ENCODE results near the gene SIRPB2.

Gene SIRPB2

DNA sequence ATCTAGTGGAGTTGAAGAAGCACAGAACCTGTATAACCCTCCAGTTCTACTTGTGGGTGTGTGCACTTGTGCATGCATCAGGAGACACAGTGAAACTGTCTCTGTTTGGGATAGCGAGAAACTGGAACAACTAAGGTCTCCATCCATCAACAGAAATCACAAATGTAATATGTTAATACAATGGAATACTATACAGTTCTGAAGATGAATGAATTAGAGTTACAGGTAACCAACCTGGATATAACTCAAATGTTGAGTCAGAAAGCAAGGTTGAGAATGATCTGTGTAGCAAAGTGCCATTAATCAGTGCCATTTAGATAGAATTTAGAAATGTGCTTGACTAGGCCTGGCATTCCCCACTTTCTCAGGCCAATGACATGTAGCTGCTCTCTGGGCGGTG, 20.0 kb downstream of the SIRPB2 start:
- no peak for DNase-seq (ENCODE audit: low read depth)

GRCh38 chr20:1469925-1470571, 21.2 kb downstream of the SIRPB2 start:
- peak; percentile 99 for DNase-seq (ENCODE audit: low read depth)

GRCh38 chr20:1469306-1469905, 21.8 kb downstream of the SIRPB2 start:
- no peak for DNase-seq (ENCODE audit: low read depth)

- no peak for DNase-seq (ENCODE audit: low read depth)
Observed at GRCh38 chr20:1468117-1468624, 23.0 kb downstream of the SIRPB2 start.

- DNase-seq (ENCODE audit: low read depth): no peak
Observed at GRCh38 chr20:1467355-1468116, 23.7 kb downstream of the SIRPB2 start.

- DNase-seq (ENCODE audit: low read depth): no peak
Observed at GRCh38 chr20:1467082-1467354, 24.2 kb downstream of the SIRPB2 start.

GRCh38 chr20:1466211-1467081, 24.8 kb downstream of the SIRPB2 start, which contains the start of gene NSFL1C:
NSFL1C (minus strand) TSS chr20:1466849; CDS start chr20:1466824, 25 bp downstream.
- peak; percentile 86 for DNase-seq (ENCODE audit: low read depth)

DNA sequence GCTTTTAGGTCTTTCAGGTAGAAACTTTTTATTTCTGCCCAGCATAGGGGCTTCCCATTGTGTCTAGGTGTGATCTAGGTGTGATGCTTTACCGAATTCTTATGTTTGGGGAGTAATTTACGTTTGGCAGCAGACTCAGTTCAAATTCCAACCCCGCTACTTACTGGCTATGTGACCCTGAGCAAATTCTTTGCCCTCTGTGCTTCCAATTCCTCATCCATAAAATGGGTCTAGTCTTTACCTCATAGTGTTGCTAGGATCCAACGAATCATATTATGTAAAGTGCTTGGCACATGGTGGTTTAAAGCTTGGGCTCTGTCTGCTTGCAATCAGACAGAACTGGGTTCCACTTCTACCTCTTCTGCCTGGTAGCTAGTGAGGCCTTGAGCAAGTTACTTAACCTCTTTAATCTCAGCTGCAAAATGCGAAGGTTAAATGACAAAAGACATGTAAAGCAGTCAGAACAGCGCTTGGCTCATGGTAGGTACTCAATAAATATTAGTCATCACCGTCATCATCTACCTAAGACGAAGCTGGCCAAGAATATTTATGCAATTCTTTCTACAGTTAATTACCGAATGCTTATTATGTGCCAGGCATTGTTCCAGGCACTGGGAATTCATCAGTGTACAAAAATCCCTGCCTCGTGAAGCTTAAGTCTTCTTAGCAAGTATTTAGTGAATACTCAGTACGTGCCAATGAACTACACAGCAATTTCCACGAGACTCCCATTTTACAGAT, 25.6 kb downstream of the SIRPB2 start:
- DNase-seq (ENCODE audit: low read depth): no peak

DNA sequence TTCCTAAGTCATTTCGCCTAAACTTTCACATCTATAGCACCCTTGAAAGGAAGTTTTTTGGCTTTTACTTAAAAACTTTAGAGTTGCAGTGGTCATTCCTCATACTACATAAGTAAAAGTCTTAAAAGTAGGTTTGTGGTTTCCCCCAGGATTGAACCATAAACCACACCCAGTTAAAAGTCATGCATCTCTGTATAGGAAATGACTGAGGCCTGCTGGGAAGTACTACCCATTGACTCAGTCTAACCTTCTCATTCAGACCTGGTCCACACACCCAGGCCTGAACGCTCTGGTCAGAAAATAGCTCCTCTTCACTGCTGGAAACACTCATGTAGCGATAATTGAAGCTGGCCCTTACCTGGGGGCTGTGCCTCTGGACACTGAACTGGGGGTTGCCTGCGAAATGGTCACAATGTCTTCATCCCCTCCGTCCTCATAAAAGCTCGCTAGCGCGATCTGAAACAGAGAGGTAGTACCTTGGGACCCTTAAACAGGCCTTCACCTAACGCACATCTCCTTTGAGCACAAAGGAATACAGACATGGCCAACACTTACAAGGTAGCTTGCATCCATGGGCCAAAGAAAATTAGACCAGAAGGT, 27.1 kb downstream of the SIRPB2 start:
- DNase-seq (ENCODE audit: low read depth): no peak

DNA sequence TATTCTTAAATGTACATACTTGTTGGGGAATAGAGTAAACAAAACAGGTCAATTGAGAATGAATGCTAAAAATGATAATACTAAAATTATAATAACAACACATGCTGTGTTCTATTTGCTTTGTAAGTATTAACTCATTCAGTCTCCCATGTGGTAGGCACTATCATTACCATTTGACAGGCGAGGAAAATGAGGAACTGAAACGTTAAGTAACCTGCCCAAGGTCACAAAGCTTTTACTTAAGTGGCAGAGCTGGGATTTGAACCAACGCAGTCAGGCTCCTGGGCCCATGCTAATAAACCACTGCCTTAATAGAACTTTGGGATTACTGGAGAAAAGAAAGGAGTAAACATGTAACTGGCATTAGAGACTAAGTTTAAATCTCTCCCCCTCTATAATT, 28.4 kb downstream of the SIRPB2 start:
- no peak for DNase-seq (ENCODE audit: low read depth)

DNA sequence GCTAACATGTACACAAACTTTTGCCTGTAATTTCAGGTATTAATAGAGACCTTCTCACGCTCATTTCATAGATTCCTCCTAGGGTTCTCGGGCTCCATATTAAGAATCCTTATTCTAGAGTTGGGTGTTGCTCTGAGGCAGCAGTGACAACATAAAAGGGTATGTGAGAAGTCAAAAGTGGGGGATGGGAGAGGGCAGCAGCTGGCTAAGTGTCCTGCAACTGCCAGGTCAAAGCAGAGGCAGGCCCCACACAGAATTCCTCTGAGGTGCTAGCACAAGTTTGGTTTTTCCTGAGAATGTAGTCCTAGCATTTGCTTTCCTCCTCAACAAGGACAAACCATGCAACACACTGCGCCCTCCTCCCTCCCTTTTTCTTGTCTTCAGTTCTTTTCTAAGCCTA, 29.2 kb downstream of the SIRPB2 start:
- DNase-seq (ENCODE audit: low read depth): no peak

GRCh38 chr20:1460275-1460674, 30.9 kb downstream of the SIRPB2 start:
- DNase-seq (ENCODE audit: low read depth): no peak

DNA sequence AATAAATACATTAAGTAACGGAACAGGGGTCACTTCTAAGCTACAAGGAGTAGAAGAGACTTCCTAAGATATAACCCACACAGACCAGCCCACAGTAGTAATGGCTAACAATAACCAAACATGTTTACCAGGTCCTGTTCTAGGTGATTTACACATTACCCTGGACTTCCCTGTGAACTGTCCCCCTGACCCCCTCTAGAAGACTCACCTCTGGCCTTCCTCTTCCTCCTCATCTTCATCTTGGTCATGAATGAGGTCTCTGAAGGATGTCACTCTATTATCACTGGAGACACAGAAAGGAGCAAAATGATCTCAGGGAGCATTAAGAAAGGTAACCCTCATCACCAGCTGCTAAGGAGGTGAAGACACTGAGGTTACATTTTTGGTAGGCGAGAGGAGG, 33.2 kb downstream of the SIRPB2 start:
- no peak for DNase-seq (ENCODE audit: low read depth)

DNA sequence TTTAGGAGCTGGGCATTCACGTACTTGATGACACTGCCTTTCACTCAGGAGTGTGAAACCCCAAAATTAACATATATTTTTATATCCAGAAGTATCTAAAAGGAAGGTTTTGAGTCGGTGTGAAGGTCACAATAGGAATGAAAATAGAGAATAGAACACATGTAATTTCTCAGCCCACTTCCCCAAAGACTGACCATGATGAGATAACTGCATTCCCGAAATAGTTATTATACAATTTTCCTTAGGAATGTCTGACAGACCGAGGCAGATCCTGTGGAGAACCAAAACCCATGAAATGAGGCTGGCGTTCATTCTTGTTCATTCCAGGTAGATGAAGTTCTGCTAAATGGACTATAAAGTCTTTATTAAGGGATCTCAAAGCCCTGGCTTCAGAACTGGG, 34.9 kb downstream of the SIRPB2 start:
- DNase-seq (ENCODE audit: low read depth): no peak

DNA sequence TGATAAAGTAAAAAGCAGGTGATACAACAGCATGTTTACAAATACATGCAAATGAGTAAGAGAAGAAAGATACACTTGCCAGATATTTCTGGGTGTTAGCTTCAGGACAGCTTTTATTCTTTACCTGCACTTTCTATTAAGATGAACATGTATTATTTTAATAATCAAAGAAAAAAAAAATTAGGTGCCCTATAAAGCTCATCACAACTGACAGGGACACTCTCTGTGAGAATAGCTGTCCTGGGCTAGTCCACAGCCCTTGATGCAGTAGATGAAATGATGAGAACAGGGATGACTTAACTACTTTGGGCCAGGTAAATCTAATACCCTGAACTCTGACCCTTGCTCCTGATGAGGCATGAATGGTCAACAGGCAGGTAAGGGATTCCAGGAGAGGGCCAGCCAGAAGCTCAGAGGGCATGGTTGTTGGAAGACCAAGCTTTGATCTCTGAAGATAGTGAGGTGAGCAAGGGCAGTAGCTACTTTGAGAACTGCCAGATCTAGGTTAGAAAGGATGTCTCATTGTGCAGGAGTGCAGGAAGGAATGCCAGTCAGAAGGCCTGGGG, 40.2 kb downstream of the SIRPB2 start:
- no peak for DNase-seq (ENCODE audit: low read depth)

DNA sequence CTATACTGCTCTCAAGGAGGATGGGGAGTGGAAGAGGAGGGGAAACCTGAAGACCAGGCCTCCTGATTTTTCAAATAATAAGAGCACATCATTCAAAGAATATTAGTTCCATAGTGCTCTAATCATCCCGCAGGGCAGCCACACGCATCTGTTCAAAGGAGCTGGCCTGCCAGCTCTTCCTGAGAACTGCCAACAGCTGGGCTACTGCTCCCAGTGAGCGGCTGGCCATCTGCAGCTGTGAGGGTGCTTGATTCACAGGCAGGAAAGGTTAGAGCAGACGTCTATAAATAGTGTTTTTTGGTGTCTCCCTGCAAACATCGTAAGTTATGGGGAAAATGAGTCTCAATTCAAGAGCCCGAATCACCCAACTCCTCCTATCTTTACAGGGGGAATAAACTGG, 41.9 kb downstream of the SIRPB2 start:
- no peak for DNase-seq (ENCODE audit: low read depth)

DNA sequence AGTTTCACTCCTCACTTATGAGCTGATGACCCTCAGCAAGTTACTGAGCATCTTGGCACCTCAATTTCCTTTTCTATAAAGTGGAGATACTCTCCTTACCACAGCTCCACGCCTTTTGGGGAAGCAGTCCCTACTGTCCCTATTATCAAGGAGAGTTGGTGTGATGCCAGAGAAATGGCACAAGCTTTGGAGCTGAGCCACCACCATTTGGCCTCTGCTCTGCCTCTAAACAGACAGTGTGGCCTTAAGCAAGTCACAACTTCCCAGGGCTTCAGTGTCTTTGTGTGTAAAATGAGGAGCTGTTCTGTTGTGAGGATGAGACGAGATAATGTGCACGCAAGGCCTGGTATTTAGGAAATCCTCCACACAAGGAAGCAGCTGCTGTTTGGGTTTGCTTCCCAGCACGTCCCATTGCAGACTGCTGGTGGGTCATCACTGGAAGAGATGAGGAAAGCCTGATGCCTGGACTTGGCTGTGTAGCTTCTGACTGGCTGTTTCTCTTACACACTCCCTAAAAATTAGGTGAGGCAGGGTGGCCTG, 43.1 kb downstream of the SIRPB2 start:
- no peak for DNase-seq (ENCODE audit: low read depth)

GRCh38 chr20:1446536-1446935, 44.7 kb downstream of the SIRPB2 start:
- no peak for DNase-seq (ENCODE audit: low read depth)

GRCh38 chr20:1443085-1443484, 48.1 kb downstream of the SIRPB2 start:
- DNase-seq (ENCODE audit: low read depth): no peak

DNA sequence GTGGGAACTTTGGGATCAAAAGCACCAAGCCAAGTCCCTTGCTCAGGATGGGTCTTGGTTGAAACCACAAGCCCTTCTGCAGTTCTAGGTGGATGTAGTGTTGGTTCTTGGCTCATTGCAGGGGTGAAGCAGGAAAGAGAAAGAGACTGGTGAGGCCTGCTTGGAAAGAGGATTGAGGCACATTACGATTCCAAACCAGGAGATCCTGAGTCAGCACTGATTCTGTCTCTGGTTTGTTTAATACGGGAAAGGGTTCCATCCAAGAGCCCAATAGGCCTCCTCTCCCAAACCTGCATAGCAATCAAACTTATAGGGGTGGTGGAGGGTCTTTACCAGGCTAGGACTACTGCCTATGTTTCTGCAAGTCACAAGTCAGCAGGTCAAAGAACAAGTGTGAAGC, 48.9 kb downstream of the SIRPB2 start:
- DNase-seq (ENCODE audit: low read depth): no peak

GRCh38 chr20:1441133-1441532, 50.1 kb downstream of the SIRPB2 start:
- DNase-seq (ENCODE audit: low read depth): no peak

Measured in stromal cell of bone marrow (primary cell).